ACC112 (cell line): ENCODE measurements around the gene ADGRG3.

ENCODE experiments used
- H2AFZ ChIP-seq: fragments of 200-600 bp; sonication (generic); one replicate; pipeline ENCODE4 v1.6.0; 2017; ENCODE audit warnings: antibody characterized with exemption, low read length; ENCODE audit not compliant: unreplicated experiment
- H3K27ac ChIP-seq: fragments of 200-600 bp; sonication (generic); 2 replicates; pipeline ENCODE4 v1.5.1; 2014; ENCODE audit warnings: low read depth, mild to moderate bottlenecking, antibody characterized with exemption, low read length, moderate library complexity
- H3K27me3 ChIP-seq: fragments of 200-600 bp; sonication (generic); 2 replicates; pipeline ENCODE4 v1.6.1; 2014; ENCODE audit warnings: mild to moderate bottlenecking, antibody characterized with exemption, low read length, moderate library complexity, mixed read lengths; ENCODE audit not compliant: insufficient read depth
- H3K36me3 ChIP-seq: fragments of 200-600 bp; sonication (generic); 2 replicates; pipeline ENCODE4 v1.6.1; 2016; ENCODE audit warnings: mild to moderate bottlenecking, antibody characterized with exemption, low read length, moderate library complexity, mixed read lengths; ENCODE audit not compliant: insufficient read depth
- H3K4me1 ChIP-seq: fragments of 200-600 bp; sonication (generic); one replicate; pipeline ENCODE4 v1.6.1; 2016; ENCODE audit warnings: low read length, mixed read lengths; ENCODE audit not compliant: insufficient read depth, unreplicated experiment, control insufficient read depth
- H3K4me3 ChIP-seq: fragments of 200-600 bp; sonication (generic); 2 replicates; pipeline ENCODE4 v1.5.1; 2014; ENCODE audit warnings: mild to moderate bottlenecking, low read depth, low read length
- H3K79me2 ChIP-seq: fragments of 200-600 bp; sonication (generic); one replicate; pipeline ENCODE4 v1.6.0; 2016; ENCODE audit warnings: low read length; ENCODE audit not compliant: control insufficient read depth, unreplicated experiment, insufficient read depth

Gene ADGRG3

DNA sequence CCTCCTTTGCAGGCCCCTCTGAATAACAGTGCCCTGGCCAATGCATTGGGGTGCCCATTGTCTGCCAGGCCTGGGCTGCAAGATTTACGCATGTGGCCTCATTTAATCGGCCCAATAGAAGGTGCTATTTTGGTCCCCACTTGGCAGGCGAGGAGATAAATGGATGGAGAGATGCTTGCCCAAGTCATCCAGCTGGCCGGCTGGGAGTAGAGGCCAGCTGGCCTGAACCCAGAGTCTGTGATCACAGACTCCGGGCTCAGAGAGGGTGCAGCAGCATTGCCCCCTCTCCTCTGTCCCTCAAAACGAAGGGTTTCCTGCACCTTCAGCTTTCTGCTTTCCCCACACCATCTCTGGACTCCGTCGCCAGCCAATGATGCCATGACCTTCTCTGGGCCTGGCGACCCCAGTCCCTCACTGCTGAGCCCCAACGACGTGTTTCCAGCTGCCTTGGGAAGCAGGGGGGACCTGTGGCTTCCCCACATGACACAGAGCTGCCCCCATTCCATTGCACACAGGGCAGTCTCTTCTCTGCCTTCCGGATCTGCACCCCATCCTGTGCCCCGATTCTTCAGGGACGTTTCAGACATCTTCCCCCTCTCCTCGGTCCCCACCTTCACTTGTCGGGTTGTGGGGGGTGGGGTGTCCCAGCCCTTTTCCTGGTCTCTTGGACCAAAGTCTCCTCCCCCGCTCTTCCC, 43.2 kb upstream of the ADGRG3 start:
- peaks cover 38% of the 10 kb centered on the region for H3K4me1 ChIP-seq
- no peak overlapping the region for H3K27ac ChIP-seq
- H3K36me3 ChIP-seq: no peaks in the 10 kb centered on the region
- H3K27me3 ChIP-seq: no peaks in the 10 kb centered on the region
- H2AFZ ChIP-seq: no peak overlapping the region
- H3K4me3 ChIP-seq: no peak overlapping the region
- H3K79me2 ChIP-seq: no peaks in the 10 kb centered on the region

DNA sequence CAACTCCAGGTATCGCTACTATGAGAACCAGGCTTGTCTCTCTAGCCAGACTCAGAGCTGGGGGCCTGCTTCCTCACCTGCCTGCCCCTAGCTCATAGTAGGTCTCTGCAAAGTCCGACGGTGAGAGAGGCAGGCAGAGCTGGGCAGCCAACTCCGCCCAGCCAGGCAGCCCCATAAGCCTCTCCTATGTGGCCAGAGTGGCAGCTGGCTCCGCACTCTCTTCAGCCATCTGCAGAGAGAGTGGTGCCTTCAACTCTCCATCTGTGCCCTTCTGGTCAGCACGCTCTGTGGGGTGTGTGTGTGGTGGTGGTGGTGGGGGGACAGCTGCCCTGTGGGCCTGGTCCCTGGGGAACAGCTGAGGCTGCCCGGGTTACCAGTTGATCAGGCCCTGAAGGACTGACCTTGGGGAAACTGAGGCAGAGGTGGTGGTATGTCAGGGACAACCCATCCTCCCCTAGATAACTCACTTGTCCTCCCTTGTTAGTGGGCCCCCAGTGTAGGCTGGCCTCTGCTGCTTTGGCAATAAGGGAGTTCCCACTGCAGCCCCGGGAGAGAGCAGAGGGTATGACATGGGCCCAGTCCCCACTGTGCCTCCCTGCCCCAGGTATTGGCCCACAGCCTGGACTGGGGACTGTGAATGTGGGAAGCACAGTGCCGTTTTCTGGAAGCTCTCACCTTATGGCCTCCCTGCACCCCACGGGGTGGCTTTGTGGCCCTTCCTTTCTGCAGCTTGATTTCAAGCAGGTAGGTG, 41.5 kb upstream of the ADGRG3 start:
- H3K36me3 ChIP-seq: no peaks in the 10 kb centered on the region
- peaks cover 52% of the 10 kb centered on the region for H3K4me1 ChIP-seq
- no peaks in the 10 kb centered on the region for H3K79me2 ChIP-seq
- H3K4me3 ChIP-seq: no peak overlapping the region
- no peaks in the 10 kb centered on the region for H3K27me3 ChIP-seq
- no peak overlapping the region for H2AFZ ChIP-seq
- H3K27ac ChIP-seq: no peak overlapping the region

DNA sequence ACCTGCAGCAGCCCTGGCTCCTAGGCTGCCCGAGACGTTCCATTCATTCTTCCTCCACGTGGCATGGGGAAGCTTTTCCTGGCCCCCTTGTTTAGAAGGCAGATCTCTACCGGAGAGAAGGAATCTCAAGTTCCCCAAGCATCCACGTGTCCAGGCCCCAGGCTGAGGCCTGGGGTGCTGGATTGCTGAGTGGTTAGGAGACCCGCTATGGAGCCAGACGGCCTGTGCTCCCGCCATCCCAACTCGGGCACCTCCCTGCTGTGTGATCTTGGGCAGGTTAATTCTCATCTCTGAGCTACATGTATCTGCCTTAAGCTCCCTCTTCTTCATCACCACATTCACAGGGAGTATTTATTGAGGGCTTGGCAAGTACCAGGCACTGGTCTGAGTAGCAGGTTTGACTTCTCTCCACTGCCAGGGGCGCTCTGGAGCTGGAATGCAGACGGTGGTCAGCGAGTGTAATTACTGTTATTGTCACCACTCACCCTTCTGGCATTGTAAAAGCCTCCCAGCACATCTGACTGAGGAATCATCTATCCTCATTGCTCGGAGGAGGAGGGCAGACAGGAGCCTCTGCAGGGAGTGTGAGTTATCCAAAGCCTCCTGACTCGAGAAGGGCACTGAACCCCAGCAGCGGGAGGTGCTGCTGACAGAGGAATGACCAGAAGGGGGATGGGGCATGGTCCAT, 40.8 kb upstream of the ADGRG3 start:
- peak overlapping the region; percentile 37 for H3K4me3 ChIP-seq
- H3K27me3 ChIP-seq: no peaks in the 10 kb centered on the region
- H3K79me2 ChIP-seq: no peaks in the 10 kb centered on the region
- no peak overlapping the region for H2AFZ ChIP-seq
- H3K36me3 ChIP-seq: no peaks in the 10 kb centered on the region
- peaks cover 58% of the 10 kb centered on the region for H3K4me1 ChIP-seq
- H3K27ac ChIP-seq: peak overlapping the region; percentile 92

DNA sequence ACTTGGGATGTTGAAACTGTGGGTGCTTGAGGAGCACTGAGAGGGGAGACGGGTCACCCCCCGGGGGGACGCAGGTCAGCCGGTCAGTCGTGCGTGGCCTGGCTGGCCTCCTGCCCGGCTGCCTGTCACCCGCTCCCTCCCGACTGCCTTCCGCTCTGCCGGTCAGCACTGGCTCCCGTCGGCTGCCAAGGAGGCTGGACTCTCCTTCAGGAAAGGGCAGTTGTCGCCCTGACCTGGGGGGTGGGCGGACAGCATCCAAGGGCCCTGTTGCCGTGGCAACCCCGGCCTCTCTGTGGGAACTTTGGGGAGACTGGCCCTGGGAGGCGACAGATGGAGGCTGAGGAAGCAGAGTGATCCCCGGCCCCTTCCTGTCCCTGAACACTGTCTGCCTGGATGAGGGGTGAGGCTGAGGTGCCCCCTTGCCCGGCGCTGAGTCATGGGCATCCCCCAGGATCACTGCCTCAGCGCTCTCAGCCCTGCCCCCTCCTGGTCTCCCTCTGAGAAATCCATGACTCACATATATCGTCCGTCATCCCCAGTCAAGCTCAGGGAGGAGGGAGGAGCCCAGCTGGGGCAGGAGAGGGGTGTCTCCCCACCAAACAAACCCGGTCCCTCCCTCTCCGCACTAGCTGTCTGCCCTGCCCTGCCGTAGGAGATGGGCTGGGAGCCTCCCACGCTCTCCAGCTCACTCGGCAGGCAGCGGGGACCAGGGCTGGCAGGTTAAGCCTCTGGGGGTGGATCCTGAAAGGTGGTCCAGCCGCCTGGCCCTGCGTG, 39.9 kb upstream of the ADGRG3 start, which contains the start of gene ADGRG1:
Gene ADGRG1 (plus strand): TSS at position 623 of the 774 bp plus-strand sequence. CDS start 21,658 bp downstream, outside the sequence.
- H3K79me2 ChIP-seq: no peaks in the 10 kb centered on the region
- H3K27ac ChIP-seq: peak within 1 kb of the TSS; percentile 92
- no peaks in the 10 kb centered on the region for H3K36me3 ChIP-seq
- H3K27me3 ChIP-seq: no peaks in the 10 kb centered on the region
- no peak within 1 kb of the TSS for H2AFZ ChIP-seq
- H3K4me1 ChIP-seq: peaks cover 60% of the 10 kb centered on the region
- peak within 1 kb of the TSS; percentile 72 for H3K4me3 ChIP-seq

DNA sequence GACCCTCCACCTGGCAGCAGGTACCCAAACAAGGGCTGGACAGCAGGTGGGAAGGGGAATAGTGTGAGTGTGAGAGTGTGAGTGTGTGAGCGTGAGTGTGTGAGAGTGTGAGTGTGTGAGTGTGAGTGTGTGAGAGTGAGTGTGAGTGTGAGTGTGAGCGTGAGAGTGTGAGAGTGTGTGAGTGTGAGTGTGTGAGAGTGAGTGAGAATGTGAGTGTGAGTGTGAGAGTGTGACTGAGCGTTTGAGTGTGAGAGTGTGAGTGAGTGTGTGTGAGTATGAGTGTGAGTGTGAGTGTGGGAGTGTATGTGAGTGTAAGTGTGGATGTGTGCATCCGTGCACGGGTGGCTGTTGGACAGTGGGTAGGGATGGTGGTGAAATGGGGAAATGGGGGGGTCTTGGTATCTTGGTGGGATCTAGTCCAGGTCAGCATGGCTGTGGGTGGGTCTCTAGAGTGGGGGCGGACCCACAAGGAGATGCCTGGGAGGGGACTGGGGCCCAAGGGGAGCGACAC, 39.3 kb upstream of the ADGRG3 start:
- H3K27me3 ChIP-seq: no peaks in the 10 kb centered on the region
- peaks cover 64% of the 10 kb centered on the region for H3K4me1 ChIP-seq
- H3K27ac ChIP-seq: peak overlapping the region; percentile 92
- no peak overlapping the region for H2AFZ ChIP-seq
- H3K36me3 ChIP-seq: no peaks in the 10 kb centered on the region
- H3K79me2 ChIP-seq: no peaks in the 10 kb centered on the region
- peak overlapping the region; percentile 72 for H3K4me3 ChIP-seq

DNA sequence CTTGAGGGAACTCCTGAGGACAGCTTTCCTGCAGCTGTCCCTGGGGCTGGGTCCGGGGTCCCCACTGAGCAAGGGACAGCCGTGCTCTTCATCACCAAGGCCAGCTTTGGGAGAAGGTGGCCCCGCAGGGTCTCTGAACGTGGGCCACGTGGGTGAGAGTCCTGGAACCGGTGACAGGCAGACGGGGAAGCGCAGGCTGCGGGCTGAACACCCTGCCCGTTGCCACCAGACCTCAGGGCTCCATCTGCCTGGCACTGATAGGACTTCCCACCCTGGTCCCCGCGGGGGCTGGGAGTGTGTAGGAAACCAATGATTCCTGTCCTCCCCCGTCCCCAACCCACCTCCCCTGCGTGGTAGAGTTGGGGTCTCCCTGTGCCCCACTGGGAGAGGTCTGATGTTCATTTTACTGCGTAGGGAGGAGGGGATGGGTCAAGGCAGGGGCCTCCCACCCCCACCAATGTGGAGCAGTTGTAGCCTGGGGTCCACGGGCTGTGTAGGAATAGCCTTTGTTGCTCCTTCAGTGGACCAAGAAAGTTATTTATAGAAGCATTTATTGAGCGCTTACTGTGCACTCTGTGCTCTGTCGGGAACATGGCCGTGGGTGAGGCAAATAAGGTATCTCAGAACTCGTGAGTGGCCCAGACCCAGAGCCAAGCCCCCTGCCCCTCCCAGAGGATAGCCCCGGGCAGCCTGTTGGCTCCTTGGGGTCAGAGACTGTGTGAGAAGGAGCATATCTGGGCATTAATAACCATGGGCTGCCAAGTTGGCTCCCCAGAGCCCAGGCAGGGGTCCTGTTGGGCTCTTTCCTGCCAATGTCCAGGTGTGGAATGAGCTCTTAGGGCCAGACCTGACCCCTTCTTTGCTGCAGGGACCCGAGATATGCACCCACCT, 38.3 kb upstream of the ADGRG3 start:
- H3K4me1 ChIP-seq: peaks cover 67% of the 10 kb centered on the region
- H3K4me3 ChIP-seq: peak overlapping the region; percentile 72; the same call in 1 of the 2 replicates
- no peak overlapping the region for H2AFZ ChIP-seq
- H3K36me3 ChIP-seq: no peaks in the 10 kb centered on the region
- H3K27ac ChIP-seq: no peak overlapping the region
- H3K27me3 ChIP-seq: no peaks in the 10 kb centered on the region
- no peaks in the 10 kb centered on the region for H3K79me2 ChIP-seq

DNA sequence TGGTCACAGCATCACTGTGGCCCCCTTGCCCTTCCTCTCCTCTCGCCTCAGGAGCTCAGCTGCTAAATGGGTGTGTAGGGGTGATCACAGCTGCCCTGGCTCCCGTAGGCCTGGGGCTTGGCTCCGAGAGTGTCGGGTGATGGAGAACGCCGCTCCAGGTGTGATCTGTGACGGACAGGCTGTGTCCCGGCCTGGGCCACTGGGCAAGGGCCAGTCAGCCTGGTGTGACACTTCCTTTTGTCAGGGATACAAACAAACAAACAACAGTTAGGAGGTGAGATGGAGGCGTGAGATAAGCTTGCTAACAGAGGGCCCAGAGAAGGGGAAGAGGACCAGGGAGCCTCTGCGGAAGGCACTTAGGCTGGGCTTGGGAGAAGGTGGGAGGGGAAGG, 37.7 kb upstream of the ADGRG3 start:
- no peak overlapping the region for H3K27ac ChIP-seq
- no peak overlapping the region for H2AFZ ChIP-seq
- no peak overlapping the region for H3K4me3 ChIP-seq
- H3K27me3 ChIP-seq: no peaks in the 10 kb centered on the region
- peaks cover 67% of the 10 kb centered on the region for H3K4me1 ChIP-seq
- no peaks in the 10 kb centered on the region for H3K79me2 ChIP-seq
- H3K36me3 ChIP-seq: no peaks in the 10 kb centered on the region

DNA sequence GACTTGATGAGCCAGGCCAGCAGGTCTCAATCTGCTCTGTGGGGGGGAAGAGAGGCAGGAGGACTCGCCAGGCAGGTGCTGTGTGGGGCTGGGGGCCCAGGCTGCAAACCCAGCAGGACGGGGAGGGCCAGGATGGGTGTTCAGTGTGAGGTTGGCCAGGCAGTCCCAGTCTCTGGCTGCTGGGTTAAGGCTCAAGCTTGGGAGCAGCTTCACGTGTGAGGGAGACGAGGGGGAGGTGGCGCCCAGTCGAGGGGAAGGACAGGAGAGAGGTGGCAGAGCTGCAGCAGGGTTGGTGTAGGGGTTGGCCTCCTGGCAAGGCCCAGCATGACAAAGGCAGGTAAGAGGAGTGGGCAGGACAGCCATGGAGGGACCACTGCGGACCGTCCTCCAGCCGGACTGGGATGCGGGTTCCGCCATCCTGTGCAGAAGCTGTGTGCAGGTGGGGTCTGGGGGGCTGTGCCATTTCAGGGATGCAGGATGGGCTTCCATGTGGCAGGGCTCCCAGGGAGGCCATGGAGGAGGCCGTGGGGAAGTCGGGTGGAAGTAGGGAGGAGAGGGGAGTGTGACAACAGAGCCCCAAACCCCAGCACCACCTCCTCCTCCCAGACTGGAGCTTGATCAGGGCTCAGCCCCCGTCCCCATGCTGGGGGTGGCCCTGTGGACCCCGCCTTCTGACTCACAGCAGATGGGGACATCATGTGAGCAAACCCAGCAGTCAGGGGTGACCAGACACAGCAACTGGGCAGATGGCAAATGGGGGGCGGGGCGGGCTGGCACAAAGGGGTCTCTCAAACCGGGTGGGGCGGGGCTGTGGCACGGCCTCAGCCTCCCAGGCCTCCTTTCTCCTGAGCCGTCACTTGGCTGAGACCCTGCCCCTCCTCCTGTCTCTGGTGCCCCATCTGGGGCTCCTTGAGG, 36.9 kb upstream of the ADGRG3 start:
- Histone ChIP-seq H3K79me2 (no peaks in the 10 kb centered on the region), H3K27me3 (no peaks in the 10 kb centered on the region), H3K27ac (no peak overlapping the region), H2AFZ (no peak overlapping the region), H3K36me3 (no peaks in the 10 kb centered on the region), H3K4me3 (no peak overlapping the region), H3K4me1 (peaks cover 67% of the 10 kb centered on the region)

DNA sequence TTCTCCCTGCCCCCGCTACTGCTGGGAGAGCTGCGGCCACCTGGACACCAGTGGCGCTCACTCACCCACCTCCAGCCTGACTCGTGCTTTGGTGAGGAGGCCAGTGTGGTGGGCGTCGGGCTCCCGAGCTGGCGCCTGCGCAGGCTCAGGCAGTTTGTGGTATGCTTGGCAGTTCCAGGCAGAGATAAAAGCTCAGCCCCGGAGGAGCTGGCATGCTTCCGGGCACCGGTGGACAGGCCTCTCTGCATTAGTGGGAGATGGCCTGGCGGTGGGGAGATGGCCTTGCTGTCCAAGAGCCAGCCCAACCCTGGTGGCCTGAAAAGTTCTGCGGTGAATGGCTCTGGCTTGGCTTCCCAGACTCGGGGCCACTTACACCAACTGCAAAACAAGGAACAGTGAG, 35.5 kb upstream of the ADGRG3 start:
- Histone ChIP-seq H3K4me1 (peaks cover 72% of the 10 kb centered on the region), H3K27ac (no peak overlapping the region), H2AFZ (no peak overlapping the region), H3K79me2 (no peaks in the 10 kb centered on the region), H3K36me3 (no peaks in the 10 kb centered on the region), H3K27me3 (no peaks in the 10 kb centered on the region), H3K4me3 (no peak overlapping the region)
